ENCODE results near the gene TMEM11.

TMEM11 gene, protein sequence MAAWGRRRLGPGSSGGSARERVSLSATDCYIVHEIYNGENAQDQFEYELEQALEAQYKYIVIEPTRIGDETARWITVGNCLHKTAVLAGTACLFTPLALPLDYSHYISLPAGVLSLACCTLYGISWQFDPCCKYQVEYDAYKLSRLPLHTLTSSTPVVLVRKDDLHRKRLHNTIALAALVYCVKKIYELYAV

DNA sequence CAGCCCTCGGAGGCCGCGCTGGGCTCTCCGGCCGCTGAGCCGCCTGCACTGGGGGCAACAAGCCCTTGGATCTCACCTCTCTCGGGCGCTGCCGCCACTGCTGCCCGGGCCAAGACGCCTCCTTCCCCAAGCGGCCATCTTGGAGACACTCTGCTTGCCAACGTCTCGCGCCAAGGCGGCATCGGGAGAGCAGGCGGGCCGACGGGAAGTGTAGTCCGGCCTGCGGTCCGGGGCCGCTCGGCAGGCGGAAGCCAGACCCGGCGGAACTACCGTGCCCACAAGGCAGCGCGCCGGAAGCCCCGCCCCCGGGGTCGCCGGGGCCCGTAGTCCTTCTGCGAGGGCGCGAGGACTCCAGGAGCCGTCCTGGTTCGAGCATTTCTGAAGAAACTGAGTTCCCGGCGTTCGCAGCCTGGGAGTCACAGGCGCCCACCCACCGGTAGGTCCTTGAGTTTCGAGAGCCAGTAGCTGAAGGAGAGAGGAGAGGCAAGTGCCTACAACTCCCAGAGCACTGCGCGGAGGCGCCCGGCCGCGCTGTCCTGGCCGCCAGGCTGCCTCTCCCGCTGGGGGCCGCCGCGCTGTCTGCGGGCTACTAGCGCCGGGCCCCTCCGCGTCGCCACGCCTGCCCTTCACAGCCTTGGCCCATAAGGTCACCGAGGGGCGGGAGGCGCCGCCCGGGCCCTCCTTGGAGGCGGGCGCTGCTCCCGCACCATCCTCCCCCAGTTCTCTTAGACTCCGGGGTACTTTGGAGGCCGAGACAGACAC is at the start of gene TMEM11:
Gene TMEM11, minus strand, starts transcription at position 147 of the 762 bp plus-strand sequence. Its CDS starts 9 bp downstream, at position 138.
- in situ Hi-C loops (cut with MboI; ENCODE audit: low sequenced_read_pairs): no loop called here

DNA sequence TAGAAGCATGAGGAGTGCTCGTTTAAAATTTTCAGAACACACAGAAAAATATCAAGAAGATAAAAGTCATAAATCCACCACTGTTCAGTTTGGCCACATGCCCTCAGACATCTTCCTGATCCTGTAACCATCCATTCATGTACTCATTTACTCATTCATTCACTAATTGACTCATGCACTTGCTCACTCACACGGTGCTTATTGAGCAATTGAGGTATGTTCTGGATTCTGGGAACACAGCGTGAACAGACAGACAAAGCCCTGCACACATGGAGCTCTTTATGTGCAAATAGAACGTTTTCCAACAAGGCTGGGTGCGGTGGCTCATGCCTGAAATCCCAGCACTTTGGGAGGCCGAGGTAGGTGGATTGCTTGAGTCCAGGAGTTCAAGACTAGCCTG is 49.4 kb upstream of the TMEM11 start:
- in situ Hi-C loops (cut with MboI; ENCODE audit: low sequenced_read_pairs): no loop called here

DNA sequence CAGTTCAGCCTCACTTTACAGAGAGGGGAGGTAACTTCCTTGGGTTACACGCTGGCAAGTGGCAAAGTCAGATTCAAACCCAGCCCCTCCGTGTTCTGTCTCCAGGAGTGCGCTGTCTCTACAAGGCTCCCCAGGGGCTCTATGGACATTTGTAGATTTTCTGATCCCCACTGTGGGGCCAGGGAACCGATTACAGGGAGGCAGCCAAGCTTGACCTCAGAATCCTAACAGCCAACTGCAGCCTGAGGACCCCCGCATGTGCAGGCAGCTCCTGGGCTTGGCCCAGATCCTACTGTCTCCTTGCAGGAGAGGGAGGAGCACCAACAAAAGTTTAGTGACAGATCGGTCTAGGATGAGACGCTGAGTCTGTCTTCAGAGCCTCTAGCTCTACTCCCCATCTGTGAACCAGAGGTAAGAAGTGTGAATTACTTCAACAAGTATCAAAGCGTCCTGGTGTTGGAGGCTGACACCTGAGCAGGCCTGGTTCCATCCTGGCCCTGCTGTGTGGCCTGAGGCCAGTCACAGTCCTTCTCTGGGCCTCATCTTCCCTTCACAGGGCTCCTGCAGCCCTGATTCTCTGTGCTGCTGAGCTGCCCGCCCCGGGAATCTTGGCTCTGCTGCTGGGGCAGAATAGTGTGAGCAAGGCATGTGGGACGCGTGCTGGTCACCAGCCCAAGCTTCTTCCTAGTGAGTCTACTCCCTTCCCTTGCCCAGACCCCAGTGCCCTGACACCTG is 48.5 kb upstream of the TMEM11 start:
- in situ Hi-C loops (cut with MboI; ENCODE audit: low sequenced_read_pairs): no loop called here

DNA sequence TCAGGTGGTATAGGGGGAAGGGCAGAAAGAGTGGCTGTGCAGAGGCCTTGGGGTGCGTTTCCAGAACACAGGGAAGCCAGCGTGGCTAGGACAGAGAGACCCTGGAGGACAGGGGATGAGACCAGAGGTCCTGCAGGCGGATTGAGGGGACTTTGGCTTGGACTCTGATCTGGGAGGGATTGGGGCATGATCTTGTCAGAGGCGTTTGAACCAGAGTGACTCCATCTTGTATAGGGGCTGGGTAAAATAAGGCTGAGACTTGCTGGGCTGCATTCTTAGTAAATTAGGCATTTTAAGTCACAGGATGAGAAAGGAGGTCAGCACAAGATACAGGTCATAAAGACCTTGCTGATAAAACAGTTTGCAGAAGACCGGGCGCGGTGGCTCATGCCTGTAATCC is 44.6 kb upstream of the TMEM11 start:
- in situ Hi-C loops (cut with MboI; ENCODE audit: low sequenced_read_pairs): no loop called here

DNA sequence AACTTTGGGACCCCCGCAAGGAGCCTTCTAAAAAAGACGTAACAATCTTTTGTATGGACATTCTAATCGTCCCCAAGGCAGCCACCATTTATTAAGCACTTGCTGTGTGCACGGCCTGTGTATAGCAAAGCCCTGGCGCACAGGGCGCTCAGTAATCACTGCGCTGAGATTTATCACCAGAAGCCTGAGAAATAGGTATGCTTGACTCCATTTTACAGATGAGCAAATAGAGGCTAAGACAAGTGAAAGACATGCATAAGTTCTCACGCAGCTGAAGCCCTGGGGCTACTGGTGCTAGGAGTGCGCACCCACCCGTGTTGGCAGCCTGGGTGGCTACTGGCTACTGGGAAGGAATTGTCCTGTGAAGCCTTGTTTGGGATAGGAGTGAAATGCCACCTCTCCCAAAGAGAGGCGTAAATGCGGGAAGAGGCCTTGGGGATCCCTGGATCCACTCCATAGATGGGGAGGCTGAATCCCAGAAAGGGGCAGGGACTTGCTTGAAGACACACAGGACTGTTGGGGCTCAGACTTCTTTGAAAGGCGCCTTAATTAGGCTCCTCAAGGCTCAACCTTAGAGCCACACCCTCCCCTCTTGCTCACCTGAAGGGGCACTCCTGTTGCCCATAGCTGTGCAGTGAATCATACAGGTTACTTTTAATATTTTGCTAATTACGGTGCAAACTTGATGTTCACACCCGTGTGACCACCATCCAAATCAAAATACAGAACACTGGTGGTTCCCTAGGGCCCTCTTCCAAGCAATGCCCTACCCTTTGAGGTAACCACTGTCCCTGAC is 39.9 kb upstream of the TMEM11 start:
- in situ Hi-C loops (cut with MboI; ENCODE audit: low sequenced_read_pairs): no loop called here

DNA sequence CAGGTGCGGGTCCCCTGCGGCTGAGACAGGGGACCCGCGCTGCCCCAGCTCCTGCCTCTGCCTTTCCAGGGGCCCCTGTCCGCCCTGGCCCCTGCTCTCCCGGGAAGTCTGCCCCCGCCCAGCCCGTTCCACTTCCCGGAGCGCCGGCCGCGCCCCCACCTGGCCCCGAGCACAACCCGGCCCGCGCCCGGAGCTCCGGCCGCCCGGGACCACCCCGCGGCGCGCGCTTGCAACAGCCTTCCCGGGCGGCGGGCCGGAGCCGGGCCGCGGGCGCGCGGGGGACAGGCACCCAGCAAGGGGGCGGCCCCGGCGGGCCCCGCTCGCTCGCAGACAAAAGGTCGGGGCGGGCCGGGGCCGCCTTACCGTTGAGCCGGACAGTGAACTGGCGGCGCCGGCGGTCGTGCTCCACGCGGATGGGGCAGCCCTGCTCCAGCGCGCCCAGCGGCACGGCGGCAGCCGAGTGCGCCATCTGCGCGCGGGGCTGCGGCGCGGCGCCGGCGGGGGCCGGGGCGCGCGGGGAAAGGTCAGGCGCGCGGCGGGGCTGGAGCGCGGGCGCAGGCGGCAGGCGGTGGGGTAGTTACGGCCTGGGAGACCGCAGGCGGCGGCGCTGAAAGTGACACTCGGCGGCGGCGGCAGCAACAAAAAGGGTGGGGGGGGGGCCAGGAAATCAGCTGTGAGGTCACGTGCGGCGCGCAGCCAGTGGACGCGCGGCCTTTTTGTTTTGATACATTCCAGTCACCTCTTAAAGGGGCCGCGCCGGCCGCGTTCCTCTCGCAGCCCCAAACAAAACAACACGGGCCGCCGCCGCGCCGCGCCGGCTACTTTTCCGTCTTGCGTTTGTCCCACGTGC is 39.1 kb upstream of the TMEM11 start, which contains the start of gene NATD1:
Gene NATD1, minus strand, starts transcription at position 615 of the 850 bp plus-strand sequence. Its CDS starts 146 bp downstream, at position 469.
- in situ Hi-C loops (cut with MboI; ENCODE audit: low sequenced_read_pairs): no loop called here

DNA sequence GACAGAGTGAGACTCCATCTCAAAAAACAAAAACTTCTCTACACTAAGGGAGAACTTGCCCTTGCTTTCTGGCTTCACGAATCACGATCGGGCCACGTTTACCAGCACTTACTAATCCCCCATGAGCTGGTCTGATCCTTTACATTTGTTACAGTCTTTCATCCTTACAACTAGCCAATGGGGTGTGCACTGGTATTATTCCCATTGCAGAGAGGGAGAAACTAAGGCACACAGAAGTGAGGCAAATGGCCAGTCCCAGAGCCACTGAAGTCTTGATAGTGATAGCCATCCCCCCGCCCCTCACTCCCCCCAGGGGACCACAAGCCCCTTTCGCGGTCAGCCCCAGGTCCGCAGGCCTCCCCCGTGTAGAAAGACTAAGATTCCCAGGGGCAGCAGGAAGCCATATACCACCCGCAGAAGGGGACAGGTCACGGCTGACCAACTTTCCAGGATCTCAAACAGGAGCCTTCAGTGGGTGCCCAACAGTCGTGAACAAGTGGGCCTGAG is 38.4 kb upstream of the TMEM11 start:
- in situ Hi-C loops (cut with MboI; ENCODE audit: low sequenced_read_pairs): no loop called here

DNA sequence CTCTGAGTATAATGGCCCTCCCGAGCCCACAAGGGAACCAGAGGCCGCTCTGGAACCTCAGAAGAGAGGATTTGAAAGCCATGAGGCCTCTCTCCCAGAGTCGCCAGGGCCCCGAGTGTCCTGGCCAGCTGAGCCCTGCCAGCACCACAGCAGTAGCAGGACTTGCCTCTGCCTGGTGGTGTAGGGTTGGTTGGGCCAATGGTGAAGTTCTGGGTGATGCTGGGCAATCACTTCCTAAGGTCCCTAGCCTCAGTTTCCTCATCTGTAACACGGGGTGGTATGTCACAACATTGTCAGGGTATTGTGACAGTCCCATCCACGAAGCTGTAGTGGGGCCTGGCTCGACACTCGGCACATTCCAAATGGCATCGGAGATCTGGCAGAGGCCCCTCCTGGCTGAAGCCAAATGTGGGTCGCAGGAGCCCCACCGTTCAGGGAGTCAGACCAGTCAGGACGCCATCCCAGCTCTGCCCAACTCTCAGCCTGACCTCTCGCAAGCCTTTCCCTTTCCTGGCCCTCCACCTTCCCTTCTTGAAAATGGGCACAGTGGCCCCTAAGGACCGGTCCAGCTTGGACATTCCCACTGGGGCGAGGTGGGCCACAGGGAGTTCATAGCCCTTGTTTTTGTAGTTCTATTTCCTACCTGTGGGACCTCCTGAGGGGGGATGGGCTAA is 37.5 kb upstream of the TMEM11 start:
- in situ Hi-C loops (cut with MboI; ENCODE audit: low sequenced_read_pairs): no loop called here

DNA sequence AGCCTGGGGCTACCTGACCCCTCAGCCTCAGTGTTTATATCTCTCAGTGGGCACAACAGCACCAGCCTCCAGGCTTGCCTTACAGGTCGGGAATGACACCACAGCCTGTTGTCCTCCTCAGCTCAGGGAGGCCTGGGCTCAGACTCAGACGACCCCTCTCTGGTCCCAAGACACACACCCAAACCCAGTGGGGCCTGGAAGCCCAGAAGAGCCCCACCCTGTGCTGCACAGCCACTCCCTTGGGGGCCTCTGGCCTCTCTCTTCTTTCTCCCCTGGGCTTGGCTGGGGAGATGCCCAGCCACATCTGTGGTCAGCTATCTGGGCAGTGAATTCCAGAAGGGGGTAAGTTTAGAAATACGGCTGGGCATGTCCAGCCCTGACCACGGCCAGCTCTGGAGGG is 36.9 kb upstream of the TMEM11 start:
- in situ Hi-C loops (cut with MboI; ENCODE audit: low sequenced_read_pairs): no loop called here

DNA sequence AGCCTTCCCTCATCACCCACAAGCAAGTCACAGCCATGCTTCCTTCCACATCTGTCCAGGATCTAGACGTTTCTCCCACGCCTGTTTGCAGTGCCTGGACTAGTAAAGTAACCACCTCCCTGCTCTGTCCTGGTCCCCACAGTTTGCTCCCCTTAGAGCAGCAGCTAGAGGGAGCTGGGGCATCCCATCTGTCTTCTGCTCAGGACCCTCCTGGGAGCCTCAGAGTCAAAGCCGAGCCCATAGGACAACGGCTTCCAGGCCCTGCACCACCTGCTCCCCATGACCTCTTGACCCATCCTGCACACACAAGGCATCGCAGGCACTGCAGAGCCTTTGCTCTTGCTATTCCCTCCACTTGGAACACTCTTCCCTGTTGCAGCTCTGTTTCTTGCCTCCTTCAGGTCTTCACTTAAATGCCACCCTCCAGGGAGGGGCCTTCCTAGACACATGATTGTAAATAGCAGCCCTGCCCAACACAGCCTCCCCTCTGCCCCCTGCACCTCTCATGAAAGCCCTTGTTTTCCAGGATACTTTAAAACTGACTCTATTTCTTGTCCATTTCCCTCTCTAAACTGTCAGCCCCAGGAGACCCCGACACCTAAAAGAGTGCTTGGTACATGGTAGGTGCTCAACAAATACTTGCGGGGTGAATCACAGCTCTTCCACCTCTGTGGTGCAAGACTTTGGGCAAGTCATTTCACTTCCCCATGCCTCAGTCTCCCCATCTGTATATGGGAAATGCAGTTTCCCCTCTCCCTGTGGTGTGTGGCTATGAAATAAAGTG is 36.2 kb upstream of the TMEM11 start:
- in situ Hi-C loops (cut with MboI; ENCODE audit: low sequenced_read_pairs): no loop called here

DNA sequence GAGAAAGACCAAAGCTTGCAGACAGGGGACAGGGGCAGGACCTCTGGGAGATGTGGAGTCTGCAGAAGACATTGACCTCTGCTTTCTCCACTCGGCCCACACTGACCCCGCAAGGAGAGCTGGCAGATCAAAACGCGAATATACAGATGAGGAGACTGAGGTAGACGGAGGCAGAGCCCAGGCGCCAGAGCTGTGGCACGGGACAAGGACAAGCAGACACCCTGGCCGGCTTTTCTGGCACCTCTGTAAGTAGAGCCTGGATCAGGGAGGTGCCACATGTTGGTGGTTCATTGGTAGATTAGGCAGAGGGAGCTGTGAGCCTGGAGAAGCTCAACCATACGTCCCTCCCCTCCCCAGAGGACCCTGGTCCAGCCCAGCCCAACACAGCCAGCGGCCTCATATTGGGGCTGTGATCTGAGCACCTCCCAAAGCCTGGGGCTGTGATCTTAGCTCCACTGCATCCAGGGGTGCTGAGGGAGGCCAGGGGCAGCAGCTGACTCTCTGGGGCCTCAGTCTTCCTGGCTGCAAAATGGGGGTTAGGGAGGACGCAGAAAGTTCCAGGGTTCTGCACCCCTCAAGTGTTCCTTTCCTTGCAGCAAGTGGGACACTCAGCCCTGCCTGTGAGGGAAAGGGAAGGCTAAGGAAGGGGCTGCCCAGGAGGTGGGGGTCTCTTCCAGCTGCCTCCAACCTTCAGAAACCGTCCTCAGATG is 35.3 kb upstream of the TMEM11 start:
- in situ Hi-C loops (cut with MboI; ENCODE audit: low sequenced_read_pairs): no loop called here

DNA sequence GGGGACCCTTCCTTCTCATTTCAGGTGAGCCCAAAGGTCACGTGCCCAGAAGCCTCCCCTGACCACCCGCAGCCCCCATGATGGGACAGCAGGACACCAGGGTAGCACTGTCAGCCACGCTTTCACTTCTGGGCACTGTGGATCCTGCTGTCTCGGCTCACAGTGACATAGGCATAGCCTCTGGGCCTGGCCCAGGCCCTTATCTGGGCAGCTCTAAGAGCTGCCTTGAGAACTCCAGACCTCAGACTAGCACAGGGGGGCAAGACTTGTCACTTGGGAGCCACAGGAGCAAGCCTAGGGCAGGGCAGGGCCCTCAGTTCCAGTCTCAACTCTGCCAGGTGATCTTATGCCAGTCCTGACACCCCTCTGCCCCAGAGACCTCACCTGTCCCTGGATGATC is 34.5 kb upstream of the TMEM11 start:
- in situ Hi-C loops (cut with MboI; ENCODE audit: low sequenced_read_pairs): no loop called here

DNA sequence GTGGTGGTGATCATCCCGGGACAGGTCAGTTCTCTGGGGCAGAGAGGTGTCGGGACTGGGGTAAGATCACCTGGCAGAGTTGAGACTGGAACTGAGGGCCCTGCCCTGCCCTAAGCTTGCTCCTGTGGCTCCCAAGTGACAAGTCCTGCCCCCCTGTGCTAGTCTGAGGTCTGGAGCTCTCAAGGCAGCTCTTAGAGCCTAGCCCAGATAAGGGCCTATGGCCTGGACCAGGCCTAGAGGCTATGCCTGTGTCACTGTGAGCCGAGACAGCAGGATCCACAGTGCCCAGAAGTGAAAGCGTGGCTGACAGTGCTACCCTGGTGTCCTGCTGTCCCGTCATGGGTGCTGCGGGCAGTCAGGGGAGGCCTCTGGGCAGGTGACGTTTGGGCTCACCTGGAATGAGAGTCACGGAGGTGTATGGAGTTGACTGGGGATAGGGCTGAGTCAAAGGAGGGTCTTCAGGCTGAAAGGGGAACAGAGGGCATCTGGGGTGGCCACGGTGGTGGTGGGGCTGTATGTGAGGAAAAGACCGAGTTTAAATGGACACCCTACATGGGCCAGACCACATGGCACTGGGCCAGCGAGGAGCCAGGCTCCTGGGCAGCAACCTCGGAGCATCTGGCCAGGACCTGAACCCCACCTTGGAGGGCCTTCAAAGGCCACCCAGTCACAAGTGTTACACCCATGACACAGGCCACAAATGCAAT is 33.7 kb upstream of the TMEM11 start:
- in situ Hi-C loops (cut with MboI; ENCODE audit: low sequenced_read_pairs): no loop called here

DNA sequence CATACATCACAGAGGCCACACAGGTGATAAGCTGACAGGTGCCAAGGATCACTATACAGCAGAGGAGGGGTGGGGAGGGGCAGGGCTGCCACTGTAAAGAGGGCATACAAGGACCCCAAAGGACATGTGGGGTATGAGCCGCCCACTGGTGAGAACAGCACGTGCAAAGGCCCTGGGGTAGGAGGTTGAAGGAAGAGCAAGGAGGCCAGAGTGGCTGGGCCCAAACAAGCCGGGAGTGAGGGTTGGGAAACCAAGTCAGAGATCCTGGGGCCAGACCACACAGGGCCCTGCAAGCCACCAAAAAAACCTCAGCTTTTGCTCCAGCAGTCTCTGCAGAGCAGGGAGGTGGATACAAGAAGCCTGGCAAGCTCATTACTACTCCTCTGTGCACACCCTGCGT is 32.7 kb upstream of the TMEM11 start:
- in situ Hi-C loops (cut with MboI; ENCODE audit: low sequenced_read_pairs): no loop called here

DNA sequence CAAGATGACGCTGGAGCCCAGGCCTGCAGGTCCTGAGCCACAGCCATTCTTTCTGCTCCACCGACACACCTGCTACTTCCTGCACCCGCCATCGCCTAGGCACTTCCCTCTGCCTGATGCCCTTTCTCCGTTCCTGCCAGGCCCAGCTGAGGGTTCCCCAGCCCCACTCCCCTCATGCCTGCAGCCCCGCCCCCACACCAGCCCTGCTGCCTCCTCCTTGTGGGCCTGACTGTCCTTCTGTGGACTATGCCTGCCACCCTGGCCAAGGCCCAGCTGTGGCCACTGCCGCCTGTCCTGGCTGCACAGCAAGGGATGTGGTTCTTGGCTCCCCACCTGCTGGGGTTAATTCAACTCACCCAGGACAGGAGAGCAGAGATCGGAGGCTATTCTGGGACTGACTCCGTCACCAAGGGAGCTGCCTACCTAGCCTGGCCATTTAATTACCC is 31.7 kb upstream of the TMEM11 start:
- in situ Hi-C loops (cut with MboI; ENCODE audit: low sequenced_read_pairs): no loop called here

DNA sequence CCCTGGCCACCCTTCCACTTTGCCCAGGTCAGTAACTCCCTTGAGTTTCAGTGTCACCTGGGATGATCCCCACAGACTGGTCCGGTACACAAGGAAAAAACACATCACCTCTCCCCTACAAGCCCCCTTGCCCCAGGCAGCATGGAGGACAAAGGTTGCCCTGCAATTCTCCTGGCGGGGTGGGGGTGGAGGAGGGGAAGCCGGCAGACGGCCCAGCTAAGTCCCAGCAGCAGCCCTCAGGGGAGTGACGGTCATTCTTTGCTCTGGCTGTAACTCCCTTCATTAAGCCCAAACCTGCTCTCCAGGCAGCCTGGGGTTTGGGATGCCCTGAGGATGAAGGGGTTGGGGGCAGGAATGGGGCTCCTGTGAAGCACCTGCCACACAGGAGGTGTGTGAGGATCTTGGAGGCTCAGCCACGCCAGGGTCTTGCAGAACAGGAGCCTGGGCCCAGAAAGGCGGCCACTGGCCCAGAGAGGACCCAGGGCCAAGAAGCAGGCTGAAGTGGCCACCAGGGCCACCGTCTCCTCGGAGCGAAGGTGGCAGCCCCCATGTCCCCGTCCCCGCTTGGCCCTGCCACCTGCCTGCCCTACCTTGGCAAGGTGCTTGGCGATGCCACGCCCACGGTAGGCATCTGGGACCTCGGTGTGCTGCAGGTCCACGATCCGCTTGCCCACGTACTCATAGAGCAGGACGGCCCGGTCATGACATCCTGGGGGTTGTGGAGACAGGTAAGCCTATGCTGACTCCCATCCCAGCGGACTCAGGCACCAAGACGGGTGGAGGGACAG is 29.7 kb upstream of the TMEM11 start:
- in situ Hi-C loops (cut with MboI; ENCODE audit: low sequenced_read_pairs): no loop called here
